ENCODE results near the gene RAVER2.
A peak's percentile ranks its signal among the peaks of the same experiment; 100 is the strongest.
"Not testable (repeated sequence)": the region's sequence is repeated elsewhere in the genome, so short reads cannot be mapped to it uniquely, and the experiment has no call there.

The RAVER2 gene
- total RNA-seq = 0.68 to 4.0 (median 2.4) reads per million in 4 experiments

- DNase-seq = peak; percentile 24
Measured at GRCh38 chr1:64744492-64745180, at the start of gene RAVER2. Gene RAVER2, plus strand, starts transcription at chr1:64745075. Its CDS starts 98 bp downstream, at chr1:64745173.

GRCh38 chr1:64696879-64697278, 48.0 kb upstream of the RAVER2 start:
- DNase-seq = no peak

- DNase-seq = no peak
Measured at GRCh38 chr1:64699327-64699726, 45.5 kb upstream of the RAVER2 start.

- DNase-seq = no peak
Measured at GRCh38 chr1:64701071-64701470, 43.8 kb upstream of the RAVER2 start.

- no peak for DNase-seq
Measured at GRCh38 chr1:64701886-64702285, 43.0 kb upstream of the RAVER2 start.

GRCh38 chr1:64702670-64703069, 42.2 kb upstream of the RAVER2 start:
- DNase-seq = not testable (repeated sequence)

- no peak for DNase-seq
Measured at GRCh38 chr1:64703600-64703999, 41.3 kb upstream of the RAVER2 start.

- no peak for DNase-seq
Measured at GRCh38 chr1:64705591-64705990, 39.3 kb upstream of the RAVER2 start.

- no peak for DNase-seq
Measured at GRCh38 chr1:64711266-64711665, 33.6 kb upstream of the RAVER2 start.

- no peak for DNase-seq
Measured at GRCh38 chr1:64712049-64712448, 32.8 kb upstream of the RAVER2 start.

GRCh38 chr1:64715186-64715585, 29.7 kb upstream of the RAVER2 start:
- no peak for DNase-seq

GRCh38 chr1:64721135-64721534, 23.7 kb upstream of the RAVER2 start:
- no peak for DNase-seq

GRCh38 chr1:64721576-64722145, 23.2 kb upstream of the RAVER2 start:
- no peak for DNase-seq

- no peak for DNase-seq
Measured at GRCh38 chr1:64727861-64728260, 17.0 kb upstream of the RAVER2 start.

- DNase-seq = no peak
Measured at GRCh38 chr1:64733581-64734286, 11.1 kb upstream of the RAVER2 start.

- DNase-seq = no peak
Measured at GRCh38 chr1:64734287-64734652, 10.6 kb upstream of the RAVER2 start.

GRCh38 chr1:64740687-64741086, 4.2 kb upstream of the RAVER2 start:
- not testable (repeated sequence) for DNase-seq

- DNase-seq = no peak
Measured at GRCh38 chr1:64743954-64744491, 852 bp upstream of the RAVER2 start.

GRCh38 chr1:64745181-64745985, 508 bp downstream of the RAVER2 start:
- DNase-seq = no peak

- DNase-seq = no peak
Measured at GRCh38 chr1:64745986-64746940, 1.4 kb downstream of the RAVER2 start.

- DNase-seq = no peak
Measured at GRCh38 chr1:64748222-64748621, 3.3 kb downstream of the RAVER2 start.

- no peak for DNase-seq
Measured at GRCh38 chr1:64748706-64749105, 3.8 kb downstream of the RAVER2 start.

Measured in effector CD8-positive, alpha-beta T cell (primary cell).